GM06990 (cell line): ENCODE results near the gene CPNE5.
"Not testable (repeated sequence)": the region's sequence is repeated elsewhere in the genome, so short reads cannot be mapped to it uniquely, and the experiment has no call there.

ENCODE experiments used
- DNase-seq: peaks from one replicate; pipeline ENCODE4 v3.0.0-alpha.2; 2011; ENCODE audit not compliant: insufficient read length; ENCODE audit errors: extremely low read depth
- H3K27me3 ChIP-seq: replicated peaks from 2 replicates; pipeline ENCODE4 v1.6.0; 2011; ENCODE audit warnings: low read length; ENCODE audit not compliant: control insufficient read depth, insufficient read depth
- H3K36me3 ChIP-seq: 2 replicates; pipeline ENCODE4 v1.5.1; 2011; ENCODE audit warnings: low read length; ENCODE audit not compliant: control insufficient read depth, insufficient read depth
- H3K4me3 ChIP-seq: replicated peaks from 2 replicates; pipeline ENCODE4 v1.5.1; 2011; ENCODE audit warnings: low read depth, mild to moderate bottlenecking, control low read depth, low read length
- CTCF ChIP-seq: IDR thresholded peaks from 2 replicates; pipeline ENCODE4 v1.5.1; 2011; ENCODE audit warnings: low read length, control low read depth, mild to moderate bottlenecking, inconsistent platforms; ENCODE audit not compliant: insufficient read depth, poor library complexity, severe bottlenecking

CPNE5 gene

GRCh38 chr6:36727505-36728021 lies 111.7 kb downstream of the CPNE5 start:
- no peak for DNase-seq
- H3K27me3 ChIP-seq, result no peaks in the 10 kb centered on the region
- no peak for TF ChIP-seq CTCF

GRCh38 chr6:36725581-36725980 lies 113.7 kb downstream of the CPNE5 start:
- no peak overlapping the region for H3K4me3 ChIP-seq
- H3K36me3 ChIP-seq, result no peaks in the 10 kb centered on the region
- H3K27me3 ChIP-seq, result no peaks in the 10 kb centered on the region
- no peak for DNase-seq
- TF ChIP-seq CTCF, result no peak

More at GRCh38 chr6:36727505-36728021, 111.7 kb downstream of the CPNE5 start:
- Histone ChIP-seq H3K36me3 (no peaks in the 10 kb centered on the region), H3K4me3 (no peak overlapping the region)

- TF ChIP-seq CTCF, result peak; percentile 60
- DNase-seq, result no peak
- Histone ChIP-seq H3K4me3 (no peak overlapping the region), H3K27me3 (no peaks in the 10 kb centered on the region), H3K36me3 (no peaks in the 10 kb centered on the region)
Observed at GRCh38 chr6:36724514-36725390, 114.5 kb downstream of the CPNE5 start.

- H3K36me3 ChIP-seq, DNase-seq, H3K4me3 ChIP-seq, H3K27me3 ChIP-seq: not testable (repeated sequence)
Observed at GRCh38 chr6:36723992-36724391, 115.3 kb downstream of the CPNE5 start.

- no peak for TF ChIP-seq CTCF
- no peak for DNase-seq
- Histone ChIP-seq H3K27me3 (no peaks in the 10 kb centered on the region), H3K4me3 (no peak overlapping the region), H3K36me3 (no peaks in the 10 kb centered on the region)
Observed at GRCh38 chr6:36722879-36723278, 116.4 kb downstream of the CPNE5 start.

- TF ChIP-seq CTCF, result no peak
- no peak overlapping the region for H3K4me3 ChIP-seq
Observed at GRCh38 chr6:36722365-36722764, 116.9 kb downstream of the CPNE5 start.

More at GRCh38 chr6:36722365-36722764, 116.9 kb downstream of the CPNE5 start:
- no peaks in the 10 kb centered on the region for H3K27me3 ChIP-seq
- no peaks in the 10 kb centered on the region for H3K36me3 ChIP-seq
- DNase-seq, result no peak
